ENCODE data around the gene PDLIM3. TPM values are rescaled to one million over a fixed set of nuclear protein-coding genes. Genes with fewer than 3 reads are reported as not detected.
A peak's percentile ranks its signal among the peaks of the same experiment; 100 is the strongest.

Gene PDLIM3
- total and polyA plus RNA-seq, 2 of the 13 experiments (the other 11 are each of a cell fraction or from before 2014, with no cell fraction given), result 5.9 to 14.0 TPM

DNA sequence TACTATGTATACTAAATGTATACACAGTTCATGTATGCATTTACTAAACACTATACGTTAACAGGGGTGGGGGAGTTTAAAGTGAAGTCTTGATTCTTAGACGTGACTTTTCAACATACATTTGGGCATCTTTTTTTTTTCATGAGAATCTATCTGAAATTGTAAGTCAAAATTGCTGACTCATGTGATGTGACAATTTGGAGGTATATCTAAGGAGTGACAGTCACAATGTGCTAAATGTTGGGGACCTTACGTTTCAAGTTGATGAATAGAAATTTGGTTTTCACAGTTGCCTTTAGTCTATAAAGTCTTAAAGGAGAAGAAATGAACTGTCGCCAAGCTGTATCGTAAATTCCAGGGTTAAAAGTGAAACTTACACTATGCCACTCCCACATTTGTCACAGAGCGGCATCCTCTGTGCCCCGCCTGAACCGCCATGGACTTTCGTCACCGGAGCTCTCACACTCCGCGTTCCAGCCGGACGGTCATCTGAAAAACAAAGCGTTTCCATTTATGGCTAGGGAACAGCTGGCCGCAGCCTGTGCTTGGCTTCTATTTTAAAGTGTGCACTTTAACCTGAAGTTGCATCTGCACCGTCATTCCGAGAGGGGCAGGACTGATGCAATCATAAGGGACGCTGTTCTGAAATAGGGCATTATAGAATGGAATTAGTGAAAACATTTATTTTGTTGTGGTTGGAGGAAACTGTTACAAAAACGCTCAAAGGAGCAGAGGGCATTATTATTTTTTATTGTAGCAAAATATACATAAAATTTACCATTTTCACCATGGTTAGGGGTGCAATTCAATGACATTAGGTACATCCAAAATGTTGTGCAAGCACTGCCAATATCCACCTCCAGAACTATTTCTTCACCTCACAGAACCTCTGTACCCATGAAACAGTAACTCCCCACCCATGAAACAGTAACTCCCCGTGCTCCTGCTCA is 30.9 kb downstream of the PDLIM3 start (continued):
- TF ChIP-seq, protein P1, sequence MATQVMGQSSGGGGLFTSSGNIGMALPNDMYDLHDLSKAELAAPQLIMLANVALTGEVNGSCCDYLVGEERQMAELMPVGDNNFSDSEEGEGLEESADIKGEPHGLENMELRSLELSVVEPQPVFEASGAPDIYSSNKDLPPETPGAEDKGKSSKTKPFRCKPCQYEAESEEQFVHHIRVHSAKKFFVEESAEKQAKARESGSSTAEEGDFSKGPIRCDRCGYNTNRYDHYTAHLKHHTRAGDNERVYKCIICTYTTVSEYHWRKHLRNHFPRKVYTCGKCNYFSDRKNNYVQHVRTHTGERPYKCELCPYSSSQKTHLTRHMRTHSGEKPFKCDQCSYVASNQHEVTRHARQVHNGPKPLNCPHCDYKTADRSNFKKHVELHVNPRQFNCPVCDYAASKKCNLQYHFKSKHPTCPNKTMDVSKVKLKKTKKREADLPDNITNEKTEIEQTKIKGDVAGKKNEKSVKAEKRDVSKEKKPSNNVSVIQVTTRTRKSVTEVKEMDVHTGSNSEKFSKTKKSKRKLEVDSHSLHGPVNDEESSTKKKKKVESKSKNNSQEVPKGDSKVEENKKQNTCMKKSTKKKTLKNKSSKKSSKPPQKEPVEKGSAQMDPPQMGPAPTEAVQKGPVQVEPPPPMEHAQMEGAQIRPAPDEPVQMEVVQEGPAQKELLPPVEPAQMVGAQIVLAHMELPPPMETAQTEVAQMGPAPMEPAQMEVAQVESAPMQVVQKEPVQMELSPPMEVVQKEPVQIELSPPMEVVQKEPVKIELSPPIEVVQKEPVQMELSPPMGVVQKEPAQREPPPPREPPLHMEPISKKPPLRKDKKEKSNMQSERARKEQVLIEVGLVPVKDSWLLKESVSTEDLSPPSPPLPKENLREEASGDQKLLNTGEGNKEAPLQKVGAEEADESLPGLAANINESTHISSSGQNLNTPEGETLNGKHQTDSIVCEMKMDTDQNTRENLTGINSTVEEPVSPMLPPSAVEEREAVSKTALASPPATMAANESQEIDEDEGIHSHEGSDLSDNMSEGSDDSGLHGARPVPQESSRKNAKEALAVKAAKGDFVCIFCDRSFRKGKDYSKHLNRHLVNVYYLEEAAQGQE (IDR thresholded peaks at IDR 0.05; ENCODE audit: borderline replicate concordance in 1 of 2, low read depth in 1 of 2, low read length in 2 of 2), result no peak
- TF ChIP-seq, protein P2, sequence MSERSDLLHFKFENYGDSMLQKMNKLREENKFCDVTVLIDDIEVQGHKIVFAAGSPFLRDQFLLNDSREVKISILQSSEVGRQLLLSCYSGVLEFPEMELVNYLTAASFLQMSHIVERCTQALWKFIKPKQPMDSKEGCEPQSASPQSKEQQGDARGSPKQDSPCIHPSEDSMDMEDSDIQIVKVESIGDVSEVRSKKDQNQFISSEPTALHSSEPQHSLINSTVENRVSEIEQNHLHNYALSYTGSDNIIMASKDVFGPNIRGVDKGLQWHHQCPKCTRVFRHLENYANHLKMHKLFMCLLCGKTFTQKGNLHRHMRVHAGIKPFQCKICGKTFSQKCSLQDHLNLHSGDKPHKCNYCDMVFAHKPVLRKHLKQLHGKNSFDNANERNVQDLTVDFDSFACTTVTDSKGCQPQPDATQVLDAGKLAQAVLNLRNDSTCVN (CRISPR knock-in tag; IDR thresholded peaks at IDR 0.05; ENCODE audit: borderline replicate concordance), result no peak
- no peak for TF ChIP-seq ZNF326 (CRISPR knock-in tag; IDR thresholded peaks at IDR 0.05; ENCODE audit: borderline replicate concordance)
- TF ChIP-seq ARNT2 (CRISPR knock-in tag; IDR thresholded peaks at IDR 0.05; ENCODE audit: low read depth), result peak; percentile 60; the same call in 1 of the 2 replicates
- TF ChIP-seq PHF20 (CRISPR knock-in tag; IDR thresholded peaks at IDR 0.05), result no peak
- TF ChIP-seq EED (CRISPR knock-in tag; IDR thresholded peaks at IDR 0.05), result no peak
- no peak for TF ChIP-seq WIZ (CRISPR knock-in tag; IDR thresholded peaks at IDR 0.05)
- no peak for TF ChIP-seq ZNF891 (CRISPR knock-in tag; IDR thresholded peaks at IDR 0.05)
- peak; percentile 73 for TF ChIP-seq HNF4G (IDR thresholded peaks at IDR 0.05; ENCODE audit: borderline replicate concordance, low read depth, low read length)
- TF ChIP-seq HNF4G (CRISPR knock-in tag; IDR thresholded peaks at IDR 0.05; ENCODE audit: borderline replicate concordance, low read depth), result peak; percentile 31; the same call in 1 of the 2 replicates
- no peak for TF ChIP-seq CHD2 (IDR thresholded peaks at IDR 0.05; ENCODE audit: low read depth, low read length)
- no peak for TF ChIP-seq ZFYVE20 (CRISPR knock-in tag; IDR thresholded peaks at IDR 0.05; ENCODE audit: borderline replicate concordance, low read depth)
- no peak for TF ChIP-seq ZNF207 (IDR thresholded peaks at IDR 0.05; ENCODE audit: borderline replicate concordance)
- no peak for TF ChIP-seq ZNF230 (CRISPR knock-in tag; IDR thresholded peaks at IDR 0.05)
- TF ChIP-seq ZNF446 (CRISPR knock-in tag; IDR thresholded peaks at IDR 0.05), result no peak
- TF ChIP-seq ZNF569 (CRISPR knock-in tag; IDR thresholded peaks at IDR 0.05; ENCODE audit: borderline replicate concordance), result no peak
- TF ChIP-seq ZNF652 (CRISPR knock-in tag; IDR thresholded peaks at IDR 0.05; ENCODE audit: borderline replicate concordance, low read depth), result peak; percentile 66; the same call in 1 of the 2 replicates
- TF ChIP-seq, protein P3, sequence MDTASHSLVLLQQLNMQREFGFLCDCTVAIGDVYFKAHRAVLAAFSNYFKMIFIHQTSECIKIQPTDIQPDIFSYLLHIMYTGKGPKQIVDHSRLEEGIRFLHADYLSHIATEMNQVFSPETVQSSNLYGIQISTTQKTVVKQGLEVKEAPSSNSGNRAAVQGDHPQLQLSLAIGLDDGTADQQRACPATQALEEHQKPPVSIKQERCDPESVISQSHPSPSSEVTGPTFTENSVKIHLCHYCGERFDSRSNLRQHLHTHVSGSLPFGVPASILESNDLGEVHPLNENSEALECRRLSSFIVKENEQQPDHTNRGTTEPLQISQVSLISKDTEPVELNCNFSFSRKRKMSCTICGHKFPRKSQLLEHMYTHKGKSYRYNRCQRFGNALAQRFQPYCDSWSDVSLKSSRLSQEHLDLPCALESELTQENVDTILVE (CRISPR knock-in tag; IDR thresholded peaks at IDR 0.05), result peak; percentile 54; the same call in 1 of the 2 replicates
- no peak for TF ChIP-seq GATA4 (IDR thresholded peaks at IDR 0.05; ENCODE audit: borderline replicate concordance, low read depth)
- TF ChIP-seq, protein P4, sequence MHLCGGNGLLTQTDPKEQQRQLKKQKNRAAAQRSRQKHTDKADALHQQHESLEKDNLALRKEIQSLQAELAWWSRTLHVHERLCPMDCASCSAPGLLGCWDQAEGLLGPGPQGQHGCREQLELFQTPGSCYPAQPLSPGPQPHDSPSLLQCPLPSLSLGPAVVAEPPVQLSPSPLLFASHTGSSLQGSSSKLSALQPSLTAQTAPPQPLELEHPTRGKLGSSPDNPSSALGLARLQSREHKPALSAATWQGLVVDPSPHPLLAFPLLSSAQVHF (CRISPR knock-in tag; IDR thresholded peaks at IDR 0.05), result no peak
- TF ChIP-seq TOE1 (CRISPR knock-in tag; IDR thresholded peaks at IDR 0.05), result no peak
- no peak for TF ChIP-seq SETDB1 (CRISPR knock-in tag; IDR thresholded peaks at IDR 0.05; ENCODE audit: borderline replicate concordance)
